GM12872 (cell line): ENCODE data around the gene AFF3.

ENCODE experiments used
- TF ChIP-seq, protein P1 (sequence below): IDR thresholded peaks from 3 replicates; pipeline ENCODE4 v1.5.1; 2011; ENCODE audit warnings: low read depth, mild to moderate bottlenecking, low read length, moderate library complexity; ENCODE audit not compliant: insufficient read depth

Gene AFF3

GRCh38 chr2:99953750-99954149 is 188.6 kb downstream of the AFF3 start:
- TF ChIP-seq, protein P1, sequence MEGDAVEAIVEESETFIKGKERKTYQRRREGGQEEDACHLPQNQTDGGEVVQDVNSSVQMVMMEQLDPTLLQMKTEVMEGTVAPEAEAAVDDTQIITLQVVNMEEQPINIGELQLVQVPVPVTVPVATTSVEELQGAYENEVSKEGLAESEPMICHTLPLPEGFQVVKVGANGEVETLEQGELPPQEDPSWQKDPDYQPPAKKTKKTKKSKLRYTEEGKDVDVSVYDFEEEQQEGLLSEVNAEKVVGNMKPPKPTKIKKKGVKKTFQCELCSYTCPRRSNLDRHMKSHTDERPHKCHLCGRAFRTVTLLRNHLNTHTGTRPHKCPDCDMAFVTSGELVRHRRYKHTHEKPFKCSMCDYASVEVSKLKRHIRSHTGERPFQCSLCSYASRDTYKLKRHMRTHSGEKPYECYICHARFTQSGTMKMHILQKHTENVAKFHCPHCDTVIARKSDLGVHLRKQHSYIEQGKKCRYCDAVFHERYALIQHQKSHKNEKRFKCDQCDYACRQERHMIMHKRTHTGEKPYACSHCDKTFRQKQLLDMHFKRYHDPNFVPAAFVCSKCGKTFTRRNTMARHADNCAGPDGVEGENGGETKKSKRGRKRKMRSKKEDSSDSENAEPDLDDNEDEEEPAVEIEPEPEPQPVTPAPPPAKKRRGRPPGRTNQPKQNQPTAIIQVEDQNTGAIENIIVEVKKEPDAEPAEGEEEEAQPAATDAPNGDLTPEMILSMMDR: no peak

GRCh38 chr2:99949963-99950362 is 192.4 kb downstream of the AFF3 start:
- TF ChIP-seq, protein P1: no peak

- TF ChIP-seq, protein P1: no peak
These were observed 192.9 kb downstream of the AFF3 start for GRCh38 chr2:99949530-99949929.

DNA sequence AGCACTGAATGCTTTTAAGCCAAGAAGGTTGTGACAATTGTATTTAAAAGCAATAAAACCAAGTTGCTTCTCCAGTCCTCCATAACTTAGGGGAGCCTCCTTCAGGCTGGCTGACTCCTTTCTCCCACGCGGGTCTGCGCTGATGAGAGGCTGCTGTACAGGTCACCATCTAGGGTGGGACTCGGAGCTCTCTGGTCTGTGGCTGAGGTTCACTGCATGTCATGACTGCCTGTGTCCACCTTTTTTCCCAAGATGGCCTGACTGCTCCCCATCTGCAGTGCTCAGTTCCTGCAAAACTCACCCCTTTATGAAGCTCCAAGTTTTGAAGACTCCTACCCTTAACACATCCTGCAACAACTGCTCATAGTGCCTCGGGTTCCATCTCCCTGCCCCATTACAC is 194.4 kb downstream of the AFF3 start:
- TF ChIP-seq, protein P1: no peak

GRCh38 chr2:99944019-99944418 is 198.4 kb downstream of the AFF3 start:
- TF ChIP-seq, protein P1: no peak

- TF ChIP-seq, protein P1: no peak
These were observed 199.6 kb downstream of the AFF3 start for GRCh38 chr2:99942561-99943347.

- TF ChIP-seq, protein P1: no peak
These were observed 201.4 kb downstream of the AFF3 start for GRCh38 chr2:99940963-99941362.
